Left renal pelvis (tissue), 4 donors: Measurements from ENCODE around the gene PPFIBP2. TPM values are rescaled to one million over a fixed set of nuclear protein-coding genes. Genes with fewer than 3 reads are reported as not detected.

Source experiments
- DNase-seq, 4 donors: peaks; one replicate each; pipeline ENCODE4 v3.0.0-alpha.2; 2013; ENCODE audit warnings: low read depth in 4 of 4, low spot score in 3 of 4
- polyA plus RNA-seq, 4 donors: library from polyadenylated mRNA; unstranded; fragments of 120-200 nt; gene quantifications; one replicate each; pipeline ENCODE4 v1.2.1, GENCODE V29; 2013; ENCODE audit not compliant: insufficient read length in 4 of 4

PPFIBP2 gene
- polyA plus RNA-seq, 4 donors, result 10.1 to 78.7 (median 59.0) TPM

GRCh38 chr11:7677796-7678201 lies 164.0 kb downstream of the PPFIBP2 start:
- no peak for DNase-seq

- DNase-seq, result no peak
Observed at GRCh38 chr11:7683571-7683970, 169.8 kb downstream of the PPFIBP2 start.

DNA sequence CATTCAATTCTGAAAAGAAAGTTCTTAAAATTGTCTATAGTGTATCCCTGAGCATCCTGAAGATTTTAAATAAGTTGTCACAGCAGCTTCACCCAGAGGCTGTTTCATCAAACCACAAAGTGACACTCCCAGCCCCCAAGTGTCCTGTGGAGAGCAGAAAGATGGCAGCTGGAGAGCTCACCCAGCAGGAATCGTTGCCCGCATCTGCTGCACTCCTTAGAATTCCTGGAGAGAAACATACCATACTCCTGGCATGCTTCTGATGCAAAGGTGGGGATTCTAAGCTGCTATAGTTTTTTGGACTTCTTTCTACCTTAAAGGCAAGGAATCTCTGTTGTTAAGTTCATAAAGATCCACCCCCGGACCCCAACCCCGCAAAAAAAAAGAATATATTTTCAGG lies 173.0 kb downstream of the PPFIBP2 start:
- DNase-seq, result no peak

DNA sequence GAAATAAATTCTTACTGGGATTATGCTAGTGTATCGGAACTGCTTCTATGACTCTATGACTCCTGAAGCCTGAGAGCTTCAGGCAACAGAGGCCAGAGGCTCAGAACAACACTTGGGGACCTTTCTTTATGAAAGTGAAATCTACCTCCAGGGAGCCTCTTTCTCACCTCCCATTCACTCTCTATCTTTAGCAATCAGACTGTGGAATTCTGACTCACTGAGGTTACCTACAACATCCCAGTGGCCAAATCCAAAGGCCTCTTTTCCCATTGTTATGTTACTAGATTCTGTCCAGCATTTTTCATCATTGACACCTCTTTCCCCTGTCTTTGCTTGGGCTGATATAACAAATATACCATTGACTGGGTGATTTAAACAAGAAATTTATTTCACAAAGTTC lies 173.6 kb downstream of the PPFIBP2 start:
- no peak for DNase-seq

- no peak for DNase-seq
Observed at GRCh38 chr11:7688238-7688826, 174.5 kb downstream of the PPFIBP2 start.

DNA sequence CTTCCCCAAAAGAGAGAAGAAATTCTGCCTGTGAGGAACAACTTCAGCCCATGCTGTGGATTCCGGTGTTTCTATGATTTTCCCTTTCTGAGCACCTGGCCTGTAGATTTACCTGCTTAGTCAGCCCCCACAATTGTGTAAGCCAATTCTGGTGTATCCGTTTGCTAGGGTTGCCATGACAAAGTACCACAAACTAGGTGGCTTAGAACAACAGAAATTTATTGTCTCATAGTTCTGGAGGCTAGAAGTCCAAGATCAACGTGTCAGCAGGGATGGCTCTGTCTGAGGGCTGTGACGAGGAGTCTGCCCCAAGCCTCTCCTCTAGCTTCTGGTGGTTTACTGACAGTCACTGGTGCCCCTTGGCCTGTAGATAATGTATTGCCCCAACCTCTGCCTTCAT lies 175.4 kb downstream of the PPFIBP2 start:
- no peak for DNase-seq

DNA sequence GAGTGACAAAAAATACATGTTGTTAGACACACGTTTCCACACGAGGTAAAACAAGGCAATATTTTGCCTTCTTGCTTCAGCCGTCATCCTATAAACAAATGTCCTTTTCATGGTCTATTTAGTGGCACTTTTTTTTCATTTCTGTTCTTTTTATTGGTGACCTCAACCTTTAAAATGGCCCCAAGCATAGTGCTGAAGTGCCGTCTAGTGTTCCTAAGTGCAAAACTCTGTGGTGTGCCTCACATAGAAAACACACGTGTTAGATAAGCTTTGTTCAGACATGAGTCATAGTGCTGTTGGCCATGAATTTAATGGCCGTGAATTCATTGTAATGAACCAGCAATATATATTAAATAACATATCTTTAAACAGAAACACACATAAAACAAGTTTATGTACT lies 176.8 kb downstream of the PPFIBP2 start:
- no peak for DNase-seq

DNA sequence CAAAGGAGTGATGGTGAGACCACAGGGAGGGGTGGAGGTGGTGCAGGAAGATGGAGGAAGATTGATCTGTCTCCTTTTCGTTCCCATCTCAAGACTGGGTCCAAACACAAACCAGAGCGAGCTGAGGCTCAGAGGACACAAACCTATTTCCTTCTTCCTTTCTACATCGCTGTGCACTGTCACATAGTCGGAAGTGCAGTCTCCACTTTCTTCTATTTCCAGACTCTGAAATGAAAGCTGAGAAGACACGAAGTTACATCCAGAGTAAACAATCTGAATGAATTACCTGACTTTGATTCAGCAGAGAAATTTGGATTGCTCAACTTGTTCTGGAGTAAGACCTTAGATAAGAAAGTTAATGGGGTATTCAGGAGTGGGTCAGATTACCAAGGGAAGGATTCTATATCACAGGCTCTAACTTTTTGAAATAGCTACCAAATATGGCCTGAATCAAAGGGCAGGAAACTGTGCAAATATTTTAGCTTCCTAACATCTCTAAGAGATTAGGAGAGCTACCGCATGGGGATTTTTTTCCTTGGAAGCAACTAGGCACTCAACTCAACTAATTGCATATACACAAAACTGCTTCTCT lies 178.1 kb downstream of the PPFIBP2 start:
- no peak for DNase-seq

DNA sequence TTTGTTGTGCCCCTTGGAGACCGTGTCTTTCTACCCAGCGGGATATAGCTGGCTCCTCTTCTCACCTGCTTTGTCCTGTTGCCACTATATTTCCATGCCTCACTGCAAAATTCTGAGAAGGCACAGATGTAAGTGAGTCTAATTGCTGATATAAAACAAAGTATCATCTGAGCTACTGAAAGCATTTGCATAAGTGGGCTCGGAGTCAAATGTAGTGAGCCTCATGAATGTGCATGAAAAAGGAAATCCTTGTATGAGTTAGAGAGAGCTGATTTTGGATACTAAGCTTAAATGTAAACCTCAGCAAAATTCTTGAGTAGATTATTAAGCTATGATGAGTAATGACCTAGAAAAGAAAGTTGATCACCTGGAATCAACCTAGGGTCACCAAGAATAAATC lies 178.6 kb downstream of the PPFIBP2 start:
- no peak for DNase-seq

- DNase-seq, result no peak
Observed at GRCh38 chr11:7694235-7694634, 180.4 kb downstream of the PPFIBP2 start.

DNA sequence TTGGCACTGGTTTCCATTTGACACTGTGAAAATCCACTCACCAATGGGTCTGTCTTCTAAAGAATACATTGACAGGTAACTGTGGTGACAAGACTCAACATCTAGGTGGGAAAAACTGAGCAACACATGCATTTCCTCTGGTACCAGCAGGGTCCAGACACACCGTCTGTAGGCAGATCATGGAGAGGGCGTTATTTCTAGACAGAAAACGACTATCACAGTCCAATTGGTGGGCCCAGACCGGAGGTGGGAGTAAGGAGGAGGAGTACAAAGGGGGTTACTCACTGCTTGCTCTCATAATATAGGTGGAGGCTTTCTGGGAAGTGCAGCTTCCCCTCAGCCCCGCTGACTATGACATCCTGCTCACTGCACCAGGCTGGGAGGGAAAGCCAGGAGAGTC lies 182.6 kb downstream of the PPFIBP2 start:
- no peak for DNase-seq

Other genes starting within 250 kb of the PPFIBP2 start
- 100 to 1,000 TPM in 1 of 4 donors, 10 to 100 TPM in 3; 31.5 to 220 (median 47.8) TPM for gene OLFML1, start 28.5 kb upstream of the PPFIBP2 start, polyA plus RNA-seq
- 10 to 100 TPM; 11.7 to 31.0 (median 27.5) TPM for gene CYB5R2, start 159.5 kb downstream of the PPFIBP2 start, polyA plus RNA-seq
- gene OVCH2, start 192.5 kb downstream of the PPFIBP2 start, polyA plus RNA-seq, result 1 to 10 TPM in 3 of 4 donors, not detected in 1; 4.6 to 7.7 (median 6.1) TPM